Esophagus squamous epithelium (tissue), 4 donors: ENCODE measurements around the gene KMT5C.

Source experiments
- POLR2A ChIP-seq, 4 donors: fragments of 450-650 bp; IDR thresholded peaks; one replicate each; pipeline ENCODE4 v1.6.1; 2017; ENCODE audit warnings: antibody characterized with exemption in 4 of 4, mild to moderate bottlenecking in 4 of 4, moderate library complexity in 3 of 4
- TF ChIP-seq, protein P1 (sequence below), 6 experiments: fragments of 450-650 bp in 4 of 6; fragments of 200-600 bp in 2 of 6; sonication (generic) in 2 of 6; IDR thresholded peaks; one replicate each; pipeline ENCODE4 v1.5.1; 2016 to 2019; ENCODE audit warnings: antibody characterized with exemption in 6 of 6, mild to moderate bottlenecking in 4 of 6, moderate library complexity in 4 of 6

DNA sequence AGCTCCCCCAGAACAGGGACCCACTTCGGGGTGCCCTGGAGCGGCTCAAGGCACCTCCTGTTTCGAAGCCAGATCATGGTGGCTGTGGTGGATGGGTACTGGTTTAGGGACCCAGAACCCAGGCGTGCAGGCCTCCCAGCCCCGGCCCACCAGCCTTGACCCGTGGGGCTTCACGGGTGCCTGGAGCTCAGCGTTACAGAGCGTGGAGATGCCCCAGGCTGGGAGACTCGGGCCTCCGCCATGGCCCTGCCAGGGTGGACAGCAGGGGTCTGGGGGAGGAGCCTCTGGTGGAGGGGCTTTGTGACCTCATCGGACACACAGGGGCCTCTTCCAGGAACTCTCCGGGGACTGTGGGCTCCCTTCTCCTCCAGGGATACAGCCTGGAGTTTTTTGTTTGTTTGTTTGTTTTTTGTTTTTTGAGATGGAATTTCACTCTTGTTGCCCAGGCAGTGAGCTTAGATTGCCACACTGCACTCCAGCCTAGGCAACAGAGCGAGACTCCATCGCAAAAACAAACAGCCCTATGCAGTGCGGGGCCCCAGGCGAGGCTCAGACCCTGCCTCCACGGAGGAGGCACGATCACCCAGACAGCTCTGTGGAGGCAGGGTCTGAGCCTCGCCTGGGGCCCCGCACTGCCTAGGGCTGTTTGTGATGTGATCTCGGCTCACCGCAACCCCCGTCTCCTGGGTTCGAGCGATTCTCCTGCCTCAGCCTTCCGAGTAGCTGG, 23.5 kb downstream of the KMT5C start, which contains the start of gene GARIN5B:
- TF ChIP-seq, protein P1, sequence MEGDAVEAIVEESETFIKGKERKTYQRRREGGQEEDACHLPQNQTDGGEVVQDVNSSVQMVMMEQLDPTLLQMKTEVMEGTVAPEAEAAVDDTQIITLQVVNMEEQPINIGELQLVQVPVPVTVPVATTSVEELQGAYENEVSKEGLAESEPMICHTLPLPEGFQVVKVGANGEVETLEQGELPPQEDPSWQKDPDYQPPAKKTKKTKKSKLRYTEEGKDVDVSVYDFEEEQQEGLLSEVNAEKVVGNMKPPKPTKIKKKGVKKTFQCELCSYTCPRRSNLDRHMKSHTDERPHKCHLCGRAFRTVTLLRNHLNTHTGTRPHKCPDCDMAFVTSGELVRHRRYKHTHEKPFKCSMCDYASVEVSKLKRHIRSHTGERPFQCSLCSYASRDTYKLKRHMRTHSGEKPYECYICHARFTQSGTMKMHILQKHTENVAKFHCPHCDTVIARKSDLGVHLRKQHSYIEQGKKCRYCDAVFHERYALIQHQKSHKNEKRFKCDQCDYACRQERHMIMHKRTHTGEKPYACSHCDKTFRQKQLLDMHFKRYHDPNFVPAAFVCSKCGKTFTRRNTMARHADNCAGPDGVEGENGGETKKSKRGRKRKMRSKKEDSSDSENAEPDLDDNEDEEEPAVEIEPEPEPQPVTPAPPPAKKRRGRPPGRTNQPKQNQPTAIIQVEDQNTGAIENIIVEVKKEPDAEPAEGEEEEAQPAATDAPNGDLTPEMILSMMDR (IDR thresholded peaks at IDR 0.05): no peak
- no peak for TF ChIP-seq POLR2A (IDR thresholded peaks at IDR 0.05)
